ENCODE data around the gene PCBD2. TPM values are rescaled to one million over a fixed set of nuclear protein-coding genes. Genes with fewer than 3 reads are reported as not detected.

The PCBD2 gene
- total and polyA plus RNA-seq, 2 donors (not counting 1 experiment from before 2014, with no cell fraction given): 6.1 to 15.7 TPM

DNA sequence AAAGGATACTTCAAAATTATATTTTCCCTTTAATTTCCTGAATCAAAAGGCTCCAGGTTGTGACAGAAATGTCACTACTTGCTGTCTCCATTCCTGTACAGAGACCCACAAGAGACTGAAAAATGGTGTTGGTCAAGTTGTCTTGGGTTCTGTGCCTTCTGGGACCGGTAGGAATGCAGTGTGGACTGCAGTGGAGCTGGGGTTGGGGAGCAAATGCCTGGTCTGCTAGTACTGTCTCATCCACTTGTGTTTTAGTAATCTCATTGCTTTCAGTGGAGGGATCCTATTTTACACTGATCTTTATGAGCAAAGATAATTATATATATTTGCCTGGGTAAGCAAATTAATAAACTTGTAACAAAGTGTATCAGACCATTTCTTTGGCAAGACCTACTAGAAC is 38.6 kb downstream of the PCBD2 start:
- CTCF ChIA-PET: no interaction called here
- no peak overlapping the region for H3K27ac Mint-ChIP-seq
- WGBS (ENCODE audit: insufficient coverage): 100% methylated on average over 1 of the region's 1 CpG

DNA sequence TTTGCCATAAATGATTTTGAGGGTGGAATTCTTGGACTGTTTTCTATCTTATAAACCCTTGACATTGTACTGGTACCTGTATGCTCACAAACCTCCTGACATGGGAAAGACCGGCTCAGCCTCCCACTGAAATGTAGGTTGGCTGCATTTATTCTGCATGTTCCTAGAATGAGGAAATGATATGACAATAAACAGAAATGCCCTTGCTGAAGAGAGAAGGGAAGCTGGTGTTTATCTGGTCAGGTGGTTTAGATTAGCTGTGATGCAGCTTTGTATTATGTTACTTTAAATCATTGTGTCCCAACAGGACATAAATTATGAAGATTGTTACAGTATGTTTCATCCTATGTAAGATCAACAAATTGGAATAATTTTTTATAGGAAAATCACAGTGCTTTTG is 39.7 kb downstream of the PCBD2 start:
- Histone ChIP-seq H3K4me1 (ENCODE audit: control insufficient read depth in 2 of 2, insufficient read depth in 2 of 2, low read length in 2 of 2) (no peaks in the 10 kb centered on the region), H3K9me3 (ENCODE audit: control extremely low read depth in 1 of 3, control insufficient read depth in 2 of 3, insufficient read depth in 1 of 3, low read length in 2 of 3) (no peaks in the 10 kb centered on the region), H3K4me2 (replicated peaks; ENCODE audit: low read depth, low read length, poor library complexity, severe bottlenecking) (no peak overlapping the region), H3K36me3 (replicated peaks in 1 of 2; ENCODE audit: control extremely low read depth in 1 of 2, control insufficient read depth in 1 of 2, extremely low read depth in 1 of 2, insufficient read depth in 2 of 2, low read length in 1 of 2) (peaks cover 0 to 2% of the 10 kb centered on the region in 2 experiments), H3K27me3 (replicated peaks in 1 of 4; ENCODE audit: control extremely low read depth in 1 of 4, control insufficient read depth in 3 of 4, insufficient read depth in 4 of 4, low read length in 3 of 4) (no peaks in the 10 kb centered on the region), H2AFZ (ENCODE audit: insufficient read depth, low read depth, low read length, poor library complexity, severe bottlenecking) (no peak overlapping the region), H3K27ac (ENCODE audit: low read length in 2 of 2) (no peak overlapping the region), H4K20me1 (ENCODE audit: control insufficient read depth, insufficient read depth, low read length, poor library complexity, severe bottlenecking) (no peaks in the 10 kb centered on the region), H3K9ac (ENCODE audit: low read length) (no peak overlapping the region), H3K4me3 (ENCODE audit: control extremely low read depth in 1 of 5, extremely low read depth in 1 of 5, insufficient read depth in 1 of 5, low read depth in 2 of 5, low read length in 4 of 5) (no peak overlapping the region), H3K79me2 (ENCODE audit: control insufficient read depth, insufficient read depth, low read length) (no peaks in the 10 kb centered on the region)
- no peaks in the 10 kb centered on the region for H3K4me1 Mint-ChIP-seq
- no peak for TF ChIP-seq EZH2 (IDR thresholded peaks at IDR 0.05; ENCODE audit: borderline replicate concordance, insufficient read depth, low read depth, low read length, poor library complexity, severe bottlenecking)
- TF ChIP-seq, protein P1, sequence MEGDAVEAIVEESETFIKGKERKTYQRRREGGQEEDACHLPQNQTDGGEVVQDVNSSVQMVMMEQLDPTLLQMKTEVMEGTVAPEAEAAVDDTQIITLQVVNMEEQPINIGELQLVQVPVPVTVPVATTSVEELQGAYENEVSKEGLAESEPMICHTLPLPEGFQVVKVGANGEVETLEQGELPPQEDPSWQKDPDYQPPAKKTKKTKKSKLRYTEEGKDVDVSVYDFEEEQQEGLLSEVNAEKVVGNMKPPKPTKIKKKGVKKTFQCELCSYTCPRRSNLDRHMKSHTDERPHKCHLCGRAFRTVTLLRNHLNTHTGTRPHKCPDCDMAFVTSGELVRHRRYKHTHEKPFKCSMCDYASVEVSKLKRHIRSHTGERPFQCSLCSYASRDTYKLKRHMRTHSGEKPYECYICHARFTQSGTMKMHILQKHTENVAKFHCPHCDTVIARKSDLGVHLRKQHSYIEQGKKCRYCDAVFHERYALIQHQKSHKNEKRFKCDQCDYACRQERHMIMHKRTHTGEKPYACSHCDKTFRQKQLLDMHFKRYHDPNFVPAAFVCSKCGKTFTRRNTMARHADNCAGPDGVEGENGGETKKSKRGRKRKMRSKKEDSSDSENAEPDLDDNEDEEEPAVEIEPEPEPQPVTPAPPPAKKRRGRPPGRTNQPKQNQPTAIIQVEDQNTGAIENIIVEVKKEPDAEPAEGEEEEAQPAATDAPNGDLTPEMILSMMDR (IDR thresholded peaks at IDR 0.05): no peak
- intact Hi-C loops (cut with micrococcal nuclease): no loop called here
- ChIA-PET CTCF (no interaction called here), POLR2A (no interaction called here)
- DNase-seq (no peak), ATAC-seq (ENCODE audit: low read depth) (no peak)
- no peaks in the 10 kb centered on the region for H3K27me3 Mint-ChIP-seq
- no peak overlapping the region for H3K4me3 Mint-ChIP-seq
- WGBS (ENCODE audit: insufficient coverage): no CpG with 5 or more reads among the region's 1 CpG
- H3K9me3 Mint-ChIP-seq (ENCODE audit: insufficient read depth): no peaks in the 10 kb centered on the region
- H3K27ac Mint-ChIP-seq: no peak overlapping the region

More for the DNA sequence above, 38.6 kb downstream of the PCBD2 start:
- no peak overlapping the region for H3K4me3 Mint-ChIP-seq
- Histone ChIP-seq H3K9ac (ENCODE audit: low read length) (no peak overlapping the region), H3K4me3 (ENCODE audit: control extremely low read depth in 1 of 5, extremely low read depth in 1 of 5, insufficient read depth in 1 of 5, low read depth in 2 of 5, low read length in 4 of 5) (no peak overlapping the region), H2AFZ (ENCODE audit: insufficient read depth, low read depth, low read length, poor library complexity, severe bottlenecking) (no peak overlapping the region), H3K79me2 (ENCODE audit: control insufficient read depth, insufficient read depth, low read length) (no peaks in the 10 kb centered on the region), H3K36me3 (replicated peaks in 1 of 2; ENCODE audit: control extremely low read depth in 1 of 2, control insufficient read depth in 1 of 2, extremely low read depth in 1 of 2, insufficient read depth in 2 of 2, low read length in 1 of 2) (peaks cover 0 to 2% of the 10 kb centered on the region in 2 experiments), H3K4me1 (ENCODE audit: control insufficient read depth in 2 of 2, insufficient read depth in 2 of 2, low read length in 2 of 2) (no peaks in the 10 kb centered on the region), H3K4me2 (replicated peaks; ENCODE audit: low read depth, low read length, poor library complexity, severe bottlenecking) (no peak overlapping the region), H4K20me1 (ENCODE audit: control insufficient read depth, insufficient read depth, low read length, poor library complexity, severe bottlenecking) (no peaks in the 10 kb centered on the region), H3K9me3 (ENCODE audit: control extremely low read depth in 1 of 3, control insufficient read depth in 2 of 3, insufficient read depth in 1 of 3, low read length in 2 of 3) (no peaks in the 10 kb centered on the region), H3K27ac (ENCODE audit: low read length in 2 of 2) (no peak overlapping the region), H3K27me3 (replicated peaks in 1 of 4; ENCODE audit: control extremely low read depth in 1 of 4, control insufficient read depth in 3 of 4, insufficient read depth in 4 of 4, low read length in 3 of 4) (no peaks in the 10 kb centered on the region)
- POLR2A ChIA-PET: no interaction called here
- H3K9me3 Mint-ChIP-seq (ENCODE audit: insufficient read depth): no peaks in the 10 kb centered on the region
- H3K27me3 Mint-ChIP-seq: no peaks in the 10 kb centered on the region
- intact Hi-C loops (cut with micrococcal nuclease): no loop called here
- no peaks in the 10 kb centered on the region for H3K4me1 Mint-ChIP-seq
- DNase-seq (no peak), ATAC-seq (ENCODE audit: low read depth) (no peak)
- TF ChIP-seq, protein P1 (IDR thresholded peaks at IDR 0.05): no peak
- no peak for TF ChIP-seq EZH2 (IDR thresholded peaks at IDR 0.05; ENCODE audit: borderline replicate concordance, insufficient read depth, low read depth, low read length, poor library complexity, severe bottlenecking)

Data from B cell (primary cell).